Astrocyte of the spinal cord (primary cell): ENCODE results near the gene GALR2.
"Not testable (repeated sequence)": the region's sequence is repeated elsewhere in the genome, so short reads cannot be mapped to it uniquely, and the experiment has no call there.

Experiments
- DNase-seq: peaks from one replicate; pipeline ENCODE4 v3.0.0; 2011; ENCODE audit warnings: low read depth, low spot score
- H3K4me3 ChIP-seq: 2 replicates; pipeline ENCODE4 v1.5.1; 2011; ENCODE audit warnings: low read depth, mild to moderate bottlenecking, low read length, moderate library complexity
- CTCF ChIP-seq: IDR thresholded peaks from 2 replicates; pipeline ENCODE4 v1.5.1; 2012; ENCODE audit warnings: low read depth, mild to moderate bottlenecking, low read length, inconsistent platforms
- in situ Hi-C: cut with HindIII; loops from 2 replicates; pipeline ENCODE4 v1.10.0; 2017; ENCODE audit warnings: low sequenced_read_pairs

Gene GALR2

GRCh38 chr17:76049836-76050537, 24.6 kb upstream of the GALR2 start:
- H3K4me3 ChIP-seq = no peak overlapping the region
- in situ Hi-C loops = no loop called here
- TF ChIP-seq CTCF = no peak
- DNase-seq = no peak

DNA sequence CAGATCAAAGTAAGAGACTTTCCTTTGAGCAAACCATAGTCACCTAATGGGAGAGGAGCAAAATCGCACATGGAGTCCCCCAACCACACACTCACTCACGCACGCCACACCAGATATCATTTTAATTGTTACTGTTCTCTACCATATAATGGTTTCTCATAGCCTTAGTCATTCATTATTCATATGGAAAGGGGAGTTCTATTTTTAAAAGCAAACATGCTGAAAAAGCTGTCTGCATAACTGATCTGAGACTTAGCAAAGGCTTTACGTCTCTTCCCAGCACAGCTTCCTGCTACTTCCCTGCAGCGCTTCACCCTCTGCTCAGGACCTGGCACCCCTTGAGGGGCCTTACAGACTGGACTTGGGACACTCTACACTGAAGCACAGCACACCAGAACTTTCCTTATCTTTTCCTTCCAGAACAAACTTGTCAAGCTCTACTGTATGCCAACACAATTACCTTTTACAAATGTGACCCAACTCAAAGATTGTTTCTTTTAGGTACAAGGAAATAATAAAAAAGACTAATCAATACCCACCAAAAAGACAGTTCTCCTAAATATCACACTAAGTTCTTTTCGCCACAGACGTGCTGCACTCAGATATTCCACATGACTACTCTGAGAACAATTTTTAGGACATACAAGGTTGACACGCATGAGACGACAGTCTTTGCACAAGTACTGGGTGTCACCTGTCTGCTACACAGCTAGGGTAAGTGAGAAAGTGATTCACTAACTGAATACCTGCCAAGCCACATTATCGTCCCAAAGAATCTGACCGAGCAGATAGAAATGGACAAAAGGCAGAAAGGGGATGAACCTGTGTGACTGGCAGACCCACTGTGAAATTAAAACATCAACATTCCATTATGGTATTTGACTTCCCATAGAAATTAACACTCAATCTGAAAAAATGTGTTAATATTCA, 23.8 kb upstream of the GALR2 start:
- TF ChIP-seq CTCF = no peak
- in situ Hi-C loops = no loop called here
- no peak overlapping the region for H3K4me3 ChIP-seq
- peak; percentile 47 for DNase-seq

DNA sequence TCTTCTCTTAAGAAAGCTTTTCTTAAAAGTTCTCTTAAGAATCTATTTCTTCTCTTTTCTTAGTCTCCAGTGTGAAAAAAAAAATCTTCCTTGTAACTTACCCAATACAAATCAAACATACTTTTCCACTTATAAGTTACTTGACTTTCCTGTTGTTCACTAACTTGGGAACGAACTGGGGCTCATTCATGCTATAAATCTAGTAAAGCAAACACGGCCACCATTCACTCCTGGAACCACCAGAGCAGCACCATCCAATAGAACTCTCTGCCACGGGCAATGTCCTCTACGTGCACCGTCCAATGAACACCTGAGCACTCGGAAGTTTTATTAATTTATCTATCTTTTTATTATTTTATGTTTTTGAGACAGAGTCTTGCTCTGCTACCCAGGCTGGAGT, 23.0 kb upstream of the GALR2 start:
- in situ Hi-C loops = no loop called here
- no peak overlapping the region for H3K4me3 ChIP-seq
- no peak for TF ChIP-seq CTCF
- DNase-seq = no peak

DNA sequence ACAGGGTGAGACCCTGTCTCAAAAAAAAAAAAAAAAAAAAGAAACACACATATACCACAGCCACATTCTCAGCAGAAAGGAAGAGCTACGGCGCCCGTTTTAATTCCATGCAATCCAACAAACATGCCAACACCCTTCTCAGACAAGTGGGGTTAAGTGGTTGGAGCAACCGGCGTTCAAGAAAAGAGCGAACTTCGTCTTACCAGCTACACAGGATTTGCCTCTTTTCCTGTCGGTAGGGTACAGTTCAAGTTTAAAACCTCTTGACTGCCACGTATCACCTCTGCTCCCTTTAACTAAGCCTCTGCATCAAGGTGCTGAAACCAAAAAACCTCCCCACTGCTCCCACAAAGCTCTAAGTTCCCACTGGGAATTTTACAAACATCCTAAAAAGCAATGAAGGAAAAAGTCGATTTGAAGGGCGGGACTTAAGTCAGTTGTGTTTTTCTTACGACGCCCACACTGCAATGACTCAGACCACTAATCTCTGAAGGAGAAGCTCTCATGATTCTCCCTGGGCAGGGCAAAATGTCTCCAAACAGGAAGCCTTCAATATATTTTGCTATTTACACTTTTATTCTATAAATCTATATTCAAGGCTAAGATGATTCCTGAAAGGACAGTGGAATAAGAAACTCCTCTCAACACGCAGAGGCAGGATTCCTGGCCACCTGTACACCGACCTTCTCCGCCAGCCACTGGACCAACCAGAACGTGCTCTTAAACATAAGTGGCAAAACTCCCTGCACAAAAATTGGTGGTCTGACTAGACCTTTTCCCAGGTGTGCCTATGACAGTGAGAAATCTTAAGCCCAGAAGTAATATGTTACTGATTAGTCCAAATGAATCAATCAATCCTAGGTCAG, 21.1 kb upstream of the GALR2 start:
- TF ChIP-seq CTCF = no peak
- H3K4me3 ChIP-seq = no peak overlapping the region
- in situ Hi-C loops = no loop called here

GRCh38 chr17:76054112-76054476, 20.5 kb upstream of the GALR2 start:
- TF ChIP-seq CTCF = no peak
- in situ Hi-C loops = no loop called here
- DNase-seq = peak; percentile 62
- no peak overlapping the region for H3K4me3 ChIP-seq

More for the DNA sequence above, 21.1 kb upstream of the GALR2 start:
- peak; percentile 78 for DNase-seq

DNA sequence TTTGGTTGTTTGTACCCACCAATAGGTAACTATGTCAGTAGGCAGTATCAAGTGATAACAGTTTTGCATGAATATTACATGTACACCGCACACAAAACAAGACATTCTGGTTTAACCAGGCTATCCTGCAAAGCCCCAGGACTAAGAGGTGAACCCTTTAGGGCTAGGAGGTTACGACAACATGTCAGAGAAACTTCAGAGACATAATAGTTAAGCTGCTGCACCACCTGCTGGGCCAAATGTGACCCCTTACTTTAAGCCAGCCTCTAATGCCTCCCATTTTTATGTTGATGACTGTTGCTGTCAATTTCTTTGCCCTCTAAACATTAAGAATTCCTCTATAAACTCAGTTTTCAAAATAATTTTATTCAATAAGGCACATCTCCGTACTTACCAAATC, 17.7 kb upstream of the GALR2 start:
- H3K4me3 ChIP-seq = no peak overlapping the region
- no peak for TF ChIP-seq CTCF
- DNase-seq = no peak
- in situ Hi-C loops = no loop called here

GRCh38 chr17:76058264-76058663, 16.3 kb upstream of the GALR2 start:
- DNase-seq, in situ Hi-C loops, H3K4me3 ChIP-seq: not testable (repeated sequence)
